Mesodermal cell (in vitro differentiated cells): ENCODE data around the gene TBC1D26.
"Not testable (repeated sequence)": the region's sequence is repeated elsewhere in the genome, so short reads cannot be mapped to it uniquely, and the experiment has no call there.

ENCODE experiments used
- H3K27ac ChIP-seq: 2 replicates; pipeline ENCODE4 v1.7.0; 2013; ENCODE audit warnings: mild to moderate bottlenecking, low read depth, low read length, moderate library complexity; ENCODE audit not compliant: severe bottlenecking
- H3K36me3 ChIP-seq: 2 replicates; pipeline ENCODE4 v1.7.1; 2013; ENCODE audit warnings: mild to moderate bottlenecking, low read length, moderate library complexity; ENCODE audit not compliant: control insufficient read depth, insufficient read depth
- H3K4me1 ChIP-seq: one replicate; pipeline ENCODE4 v1.7.1; 2013; ENCODE audit warnings: mild to moderate bottlenecking, low read length; ENCODE audit not compliant: insufficient read depth, control insufficient read depth, poor library complexity, severe bottlenecking
- H3K4me3 ChIP-seq: 2 replicates; pipeline ENCODE4 v1.7.0; 2013; ENCODE audit warnings: low read length, control low read depth, mild to moderate bottlenecking; ENCODE audit not compliant: insufficient read depth, poor library complexity, severe bottlenecking; ENCODE audit errors: extremely low read depth
- H3K9me3 ChIP-seq: 2 replicates; pipeline ENCODE4 v1.7.1; 2013; ENCODE audit warnings: mild to moderate bottlenecking, low read length, moderate library complexity; ENCODE audit not compliant: control insufficient read depth
- WGBS, 2 experiments: methylation state at CpG; one replicate each; pipeline ENCODE4 v1.1.5; 2013; ENCODE audit warnings: missing lambda C conversion rate in 2 of 2; ENCODE audit not compliant: insufficient coverage in 2 of 2; 5-methylcytosine and 5-hydroxymethylcytosine counted together

TBC1D26 gene

GRCh38 chr17:15742921-15743320, 10.8 kb downstream of the TBC1D26 start:
- no peak overlapping the region for H3K27ac ChIP-seq
- WGBS, 2 experiments = 87 to 98% methylated on average over 7 of the region's 7 CpGs

GRCh38 chr17:15744074-15744676, 12.1 kb downstream of the TBC1D26 start:
- no peaks in the 10 kb centered on the region for H3K36me3 ChIP-seq
- H3K4me1 ChIP-seq = no peaks in the 10 kb centered on the region
- no peak overlapping the region for H3K4me3 ChIP-seq
- 81 to 88% methylated on average over 6 of the region's 7 CpGs for WGBS, 2 experiments
- H3K27ac ChIP-seq = no peak overlapping the region
- H3K9me3 ChIP-seq = no peaks in the 10 kb centered on the region

More at GRCh38 chr17:15742921-15743320, 10.8 kb downstream of the TBC1D26 start:
- H3K36me3 ChIP-seq = no peaks in the 10 kb centered on the region
- H3K9me3 ChIP-seq = no peaks in the 10 kb centered on the region
- no peaks in the 10 kb centered on the region for H3K4me1 ChIP-seq
- H3K4me3 ChIP-seq = no peak overlapping the region

GRCh38 chr17:15744885-15745284, 12.8 kb downstream of the TBC1D26 start:
- no peaks in the 10 kb centered on the region for H3K4me1 ChIP-seq
- WGBS, 2 experiments = 92% methylated on average over 2 of the region's 2 CpGs; no CpG with 5 or more reads in 1 of the 2 experiments
- H3K36me3 ChIP-seq = no peaks in the 10 kb centered on the region
- no peak overlapping the region for H3K4me3 ChIP-seq
- H3K27ac ChIP-seq = no peak overlapping the region
- no peaks in the 10 kb centered on the region for H3K9me3 ChIP-seq

- not testable (repeated sequence) for H3K27ac ChIP-seq, H3K36me3 ChIP-seq, H3K4me3 ChIP-seq, H3K4me1 ChIP-seq, H3K9me3 ChIP-seq
- 88 to 98% methylated on average over 10 to 22 of the region's 36 CpGs for WGBS, 2 experiments
Observed at GRCh38 chr17:15749403-15749802, 17.3 kb downstream of the TBC1D26 start.

- 90% methylated on average over 2 of the region's 14 CpGs; no CpG with 5 or more reads in 1 of the 2 experiments for WGBS, 2 experiments
- not testable (repeated sequence) for H3K36me3 ChIP-seq, H3K4me3 ChIP-seq, H3K4me1 ChIP-seq, H3K9me3 ChIP-seq, H3K27ac ChIP-seq
Observed at GRCh38 chr17:15768865-15769533, 36.9 kb downstream of the TBC1D26 start.

- not testable (repeated sequence) for H3K9me3 ChIP-seq, H3K36me3 ChIP-seq, H3K4me1 ChIP-seq, H3K4me3 ChIP-seq, H3K27ac ChIP-seq
- 100% methylated on average over 2 of the region's 7 CpGs; no CpG with 5 or more reads in 1 of the 2 experiments for whole genome bisulfite sequencing, 2 experiments
Observed at GRCh38 chr17:15770679-15771078, 38.6 kb downstream of the TBC1D26 start.

- no peak overlapping the region for H3K27ac ChIP-seq
- no peaks in the 10 kb centered on the region for H3K36me3 ChIP-seq
- no peaks in the 10 kb centered on the region for H3K4me1 ChIP-seq
- H3K9me3 ChIP-seq = peaks cover 17% of the 10 kb centered on the region
- no peak overlapping the region for H3K4me3 ChIP-seq
Observed at GRCh38 chr17:15776871-15777270, 44.8 kb downstream of the TBC1D26 start.

GRCh38 chr17:15777297-15777696, 45.2 kb downstream of the TBC1D26 start:
- peaks cover 17% of the 10 kb centered on the region for H3K9me3 ChIP-seq
- H3K27ac ChIP-seq = no peak overlapping the region
- H3K4me1 ChIP-seq = no peaks in the 10 kb centered on the region
- 88% methylated on average over 1 of the region's 1 CpG; no CpG with 5 or more reads in 1 of the 2 experiments for WGBS, 2 experiments
- no peak overlapping the region for H3K4me3 ChIP-seq
- H3K36me3 ChIP-seq = no peaks in the 10 kb centered on the region

- H3K27ac ChIP-seq = no peak overlapping the region
- WGBS, 2 experiments = 93 to 100% methylated on average over 1 to 4 of the region's 4 CpGs
- H3K4me3 ChIP-seq = no peak overlapping the region
- peaks cover 17% of the 10 kb centered on the region for H3K9me3 ChIP-seq
- H3K36me3 ChIP-seq = no peaks in the 10 kb centered on the region
- H3K4me1 ChIP-seq = no peaks in the 10 kb centered on the region
Observed at GRCh38 chr17:15777717-15778116, 45.6 kb downstream of the TBC1D26 start.

GRCh38 chr17:15779119-15779518, 47.0 kb downstream of the TBC1D26 start:
- no peaks in the 10 kb centered on the region for H3K36me3 ChIP-seq
- H3K9me3 ChIP-seq = peaks cover 17% of the 10 kb centered on the region
- no peak overlapping the region for H3K27ac ChIP-seq
- 75% methylated on average over 1 of the region's 1 CpG; no CpG with 5 or more reads in 1 of the 2 experiments for WGBS, 2 experiments
- H3K4me3 ChIP-seq = no peak overlapping the region
- no peaks in the 10 kb centered on the region for H3K4me1 ChIP-seq

GRCh38 chr17:15780188-15780587, 48.1 kb downstream of the TBC1D26 start:
- Histone ChIP-seq H3K9me3 (peaks cover 17% of the 10 kb centered on the region), H3K36me3 (no peaks in the 10 kb centered on the region), H3K27ac (no peak overlapping the region), H3K4me3 (no peak overlapping the region), H3K4me1 (no peaks in the 10 kb centered on the region)
